GM12872 (cell line): ENCODE measurements around the gene MICAL1.

Experiments used
- CTCF ChIP-seq: IDR thresholded peaks from 3 replicates; pipeline ENCODE4 v1.5.1; 2011; ENCODE audit warnings: low read depth, mild to moderate bottlenecking, low read length, moderate library complexity; ENCODE audit not compliant: insufficient read depth

MICAL1 gene

GRCh38 chr6:109445382-109445781 is 10.2 kb downstream of the MICAL1 start:
- 0 out of 3 replicates have a peak, but pooled peaks have one; percentile 13 for TF ChIP-seq CTCF

GRCh38 chr6:109443425-109443950 is 12.1 kb downstream of the MICAL1 start:
- no peak for TF ChIP-seq CTCF

GRCh38 chr6:109442393-109442924 is 13.1 kb downstream of the MICAL1 start:
- no peak for TF ChIP-seq CTCF

- TF ChIP-seq CTCF, result peak; percentile 32; the same call in 2 of the 3 replicates
Observed at GRCh38 chr6:109441069-109441816, 14.3 kb downstream of the MICAL1 start.

GRCh38 chr6:109440331-109441068 is 15.1 kb downstream of the MICAL1 start, which contains the start of the genes PPIL6 and SMPD2:
Gene PPIL6 (minus strand): TSS chr6:109440628. CDS start chr6:109440590, 38 bp downstream.
Gene SMPD2 (plus strand): TSS chr6:109440724. CDS start chr6:109441122, 398 bp downstream.
- peak; percentile 23; the same call in 1 of the 3 replicates for TF ChIP-seq CTCF

GRCh38 chr6:109436041-109436440 is 19.5 kb downstream of the MICAL1 start:
- no peak for TF ChIP-seq CTCF

- no peak for TF ChIP-seq CTCF
Observed at GRCh38 chr6:109434456-109434855, 21.1 kb downstream of the MICAL1 start.
